ENCODE results near the gene FARS2.

FARS2 gene

DNA sequence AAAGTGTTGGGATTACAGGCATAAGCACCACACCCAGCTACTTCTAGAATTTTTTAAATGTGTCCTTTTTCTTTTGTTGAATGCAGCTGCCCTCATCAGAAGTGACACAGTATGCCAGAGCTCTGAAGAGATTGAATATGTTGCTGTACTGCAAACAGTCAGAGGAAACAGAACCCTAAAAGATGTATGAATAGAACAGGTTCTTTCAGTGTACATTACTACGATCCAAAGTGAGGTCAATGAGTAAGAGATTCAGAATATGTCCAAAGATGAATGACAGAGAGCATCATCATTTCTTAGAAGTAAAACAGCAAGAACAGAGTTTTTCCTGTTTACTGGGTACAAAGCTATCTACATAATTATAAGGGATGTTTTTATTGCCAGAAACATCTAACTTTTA is 476.9 kb downstream of the FARS2 start:
- TF ChIP-seq, protein P1, sequence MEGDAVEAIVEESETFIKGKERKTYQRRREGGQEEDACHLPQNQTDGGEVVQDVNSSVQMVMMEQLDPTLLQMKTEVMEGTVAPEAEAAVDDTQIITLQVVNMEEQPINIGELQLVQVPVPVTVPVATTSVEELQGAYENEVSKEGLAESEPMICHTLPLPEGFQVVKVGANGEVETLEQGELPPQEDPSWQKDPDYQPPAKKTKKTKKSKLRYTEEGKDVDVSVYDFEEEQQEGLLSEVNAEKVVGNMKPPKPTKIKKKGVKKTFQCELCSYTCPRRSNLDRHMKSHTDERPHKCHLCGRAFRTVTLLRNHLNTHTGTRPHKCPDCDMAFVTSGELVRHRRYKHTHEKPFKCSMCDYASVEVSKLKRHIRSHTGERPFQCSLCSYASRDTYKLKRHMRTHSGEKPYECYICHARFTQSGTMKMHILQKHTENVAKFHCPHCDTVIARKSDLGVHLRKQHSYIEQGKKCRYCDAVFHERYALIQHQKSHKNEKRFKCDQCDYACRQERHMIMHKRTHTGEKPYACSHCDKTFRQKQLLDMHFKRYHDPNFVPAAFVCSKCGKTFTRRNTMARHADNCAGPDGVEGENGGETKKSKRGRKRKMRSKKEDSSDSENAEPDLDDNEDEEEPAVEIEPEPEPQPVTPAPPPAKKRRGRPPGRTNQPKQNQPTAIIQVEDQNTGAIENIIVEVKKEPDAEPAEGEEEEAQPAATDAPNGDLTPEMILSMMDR (IDR thresholded peaks at IDR 0.05; ENCODE audit: low read depth, low read length) = no peak
- TF ChIP-seq EZH2phosphoT487 (IDR thresholded peaks at IDR 0.05; ENCODE audit: low read depth) = no peak
- H3K4me2 ChIP-seq (ENCODE audit: low read length) = no peak overlapping the region
- H3K9ac ChIP-seq (ENCODE audit: low read length) = no peak overlapping the region
- no peak overlapping the region for H3K4me3 ChIP-seq (ENCODE audit: low read length)
- no peaks in the 10 kb centered on the region for H3K9me3 ChIP-seq (ENCODE audit: insufficient read depth, low read length)
- no peaks in the 10 kb centered on the region for H4K20me1 ChIP-seq (ENCODE audit: insufficient read depth, low read length)
- H3K79me2 ChIP-seq (ENCODE audit: low read length) = no peaks in the 10 kb centered on the region
- no peaks in the 10 kb centered on the region for H3K36me3 ChIP-seq (replicated peaks; ENCODE audit: low read depth, low read length)
- no peaks in the 10 kb centered on the region for H3K27me3 ChIP-seq (ENCODE audit: low read depth, low read length)
- H3K27ac ChIP-seq (ENCODE audit: low read length) = no peak overlapping the region
- no peak overlapping the region for H2AFZ ChIP-seq (ENCODE audit: low read depth, low read length)
- no peaks in the 10 kb centered on the region for H3K4me1 ChIP-seq (ENCODE audit: low read length)

DNA sequence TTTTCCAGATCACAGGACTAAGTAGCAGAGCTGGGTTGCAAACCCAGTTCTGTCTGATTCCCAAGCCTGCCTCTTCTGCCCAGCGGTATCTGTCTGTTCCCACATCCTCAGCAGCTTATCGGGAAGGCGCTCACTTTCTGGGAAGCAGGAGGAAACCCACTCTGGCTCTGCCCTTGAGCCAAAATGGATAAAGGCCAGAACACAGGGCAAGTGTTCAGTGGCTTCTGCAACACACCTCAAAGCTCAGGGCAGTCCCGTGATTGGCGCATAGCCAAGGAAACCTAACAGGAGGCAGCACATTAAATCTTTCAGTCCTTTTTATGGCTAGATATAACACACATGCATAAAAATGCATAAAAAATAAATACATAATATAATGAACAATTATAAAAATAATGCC is 483.2 kb downstream of the FARS2 start:
- H3K4me1 ChIP-seq (ENCODE audit: low read length) = no peaks in the 10 kb centered on the region
- no peak for TF ChIP-seq EZH2phosphoT487 (IDR thresholded peaks at IDR 0.05; ENCODE audit: low read depth)
- TF ChIP-seq, protein P1 (IDR thresholded peaks at IDR 0.05; ENCODE audit: low read depth, low read length) = no peak
- no peak overlapping the region for H3K27ac ChIP-seq (ENCODE audit: low read length)

DNA sequence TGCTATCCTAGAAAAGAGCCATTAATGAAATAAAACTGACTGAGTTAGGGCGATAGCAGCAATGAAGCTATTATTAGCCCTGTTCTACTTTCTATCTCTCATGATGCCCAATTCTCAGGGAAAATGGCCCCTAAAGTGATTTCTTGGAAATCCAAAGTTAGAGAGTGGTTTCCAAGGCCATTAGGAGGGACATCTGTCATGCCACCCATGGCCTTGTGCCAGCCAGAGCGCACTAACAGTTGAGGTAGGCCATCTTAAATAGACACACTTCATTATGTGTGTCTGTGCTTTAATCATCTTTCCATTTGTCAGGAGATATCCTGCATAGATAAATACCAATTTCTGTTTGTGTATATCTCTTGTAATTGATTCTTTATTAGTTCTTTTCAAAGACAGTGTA is 483.8 kb downstream of the FARS2 start:
- Histone ChIP-seq H3K9ac (ENCODE audit: low read length) (no peak overlapping the region), H4K20me1 (ENCODE audit: insufficient read depth, low read length) (no peaks in the 10 kb centered on the region), H3K4me3 (ENCODE audit: low read length) (no peak overlapping the region), H3K36me3 (replicated peaks; ENCODE audit: low read depth, low read length) (no peaks in the 10 kb centered on the region), H2AFZ (ENCODE audit: low read depth, low read length) (no peak overlapping the region), H3K4me2 (ENCODE audit: low read length) (no peak overlapping the region), H3K27ac (ENCODE audit: low read length) (no peak overlapping the region), H3K9me3 (ENCODE audit: insufficient read depth, low read length) (no peaks in the 10 kb centered on the region), H3K79me2 (ENCODE audit: low read length) (no peaks in the 10 kb centered on the region), H3K4me1 (ENCODE audit: low read length) (no peaks in the 10 kb centered on the region), H3K27me3 (ENCODE audit: low read depth, low read length) (no peaks in the 10 kb centered on the region)
- TF ChIP-seq, protein P1 (IDR thresholded peaks at IDR 0.05; ENCODE audit: low read depth, low read length) = no peak
- TF ChIP-seq EZH2phosphoT487 (IDR thresholded peaks at IDR 0.05; ENCODE audit: low read depth) = no peak

More for the DNA sequence above, 483.2 kb downstream of the FARS2 start:
- H3K4me2 ChIP-seq (ENCODE audit: low read length) = no peak overlapping the region
- H3K4me3 ChIP-seq (ENCODE audit: low read length) = no peak overlapping the region
- no peaks in the 10 kb centered on the region for H3K27me3 ChIP-seq (ENCODE audit: low read depth, low read length)
- H2AFZ ChIP-seq (ENCODE audit: low read depth, low read length) = no peak overlapping the region
- H3K36me3 ChIP-seq (replicated peaks; ENCODE audit: low read depth, low read length) = no peaks in the 10 kb centered on the region
- no peak overlapping the region for H3K9ac ChIP-seq (ENCODE audit: low read length)
- H3K9me3 ChIP-seq (ENCODE audit: insufficient read depth, low read length) = no peaks in the 10 kb centered on the region
- H4K20me1 ChIP-seq (ENCODE audit: insufficient read depth, low read length) = no peaks in the 10 kb centered on the region
- H3K79me2 ChIP-seq (ENCODE audit: low read length) = no peaks in the 10 kb centered on the region

DNA sequence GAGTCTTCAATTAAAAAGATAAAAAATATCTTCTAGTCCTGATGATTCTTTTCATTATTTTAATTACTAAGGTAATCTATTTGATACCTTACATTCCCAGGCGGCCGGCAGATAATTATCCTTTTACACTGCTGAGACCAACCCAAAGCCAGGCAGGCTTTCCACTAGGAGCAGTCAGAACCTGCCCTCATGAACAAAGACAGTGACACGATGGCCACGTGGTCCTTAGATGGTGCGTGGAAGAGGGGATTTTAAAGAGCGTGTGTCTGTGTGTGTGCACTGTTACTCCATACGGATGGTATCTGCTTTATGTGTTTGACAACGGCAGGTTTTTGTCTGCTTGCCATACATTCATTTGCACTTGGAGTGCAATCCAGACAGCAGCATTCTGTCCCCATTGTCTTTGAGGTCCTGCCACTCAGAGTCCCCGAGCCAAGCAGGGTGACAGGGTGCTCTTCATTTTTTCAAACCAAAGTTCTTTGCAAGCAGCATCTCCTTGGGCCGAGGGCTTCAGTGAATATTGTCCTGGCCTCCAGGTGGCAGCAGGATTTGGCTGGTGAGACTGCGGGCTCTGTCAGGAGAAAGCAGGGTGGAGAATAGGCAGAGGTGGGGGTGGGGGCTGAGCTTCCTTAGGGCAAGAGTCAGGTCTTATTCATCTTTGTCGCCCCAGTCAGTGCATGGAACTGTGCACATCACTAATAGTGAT is 484.9 kb downstream of the FARS2 start:
- H3K4me2 ChIP-seq (ENCODE audit: low read length) = no peak overlapping the region
- TF ChIP-seq, protein P1 (IDR thresholded peaks at IDR 0.05; ENCODE audit: low read depth, low read length) = no peak
- no peak for TF ChIP-seq EZH2phosphoT487 (IDR thresholded peaks at IDR 0.05; ENCODE audit: low read depth)
- H4K20me1 ChIP-seq (ENCODE audit: insufficient read depth, low read length) = no peaks in the 10 kb centered on the region
- H3K4me1 ChIP-seq (ENCODE audit: low read length) = no peaks in the 10 kb centered on the region
- no peaks in the 10 kb centered on the region for H3K79me2 ChIP-seq (ENCODE audit: low read length)
- H3K27me3 ChIP-seq (ENCODE audit: low read depth, low read length) = no peaks in the 10 kb centered on the region
- no peak overlapping the region for H3K9ac ChIP-seq (ENCODE audit: low read length)
- H3K36me3 ChIP-seq (replicated peaks; ENCODE audit: low read depth, low read length) = no peaks in the 10 kb centered on the region
- H3K4me3 ChIP-seq (ENCODE audit: low read length) = no peak overlapping the region
- no peak overlapping the region for H2AFZ ChIP-seq (ENCODE audit: low read depth, low read length)
- no peak overlapping the region for H3K27ac ChIP-seq (ENCODE audit: low read length)
- no peaks in the 10 kb centered on the region for H3K9me3 ChIP-seq (ENCODE audit: insufficient read depth, low read length)

Measured in OCI-LY3 (cell line).